Measurements from ENCODE around the gene ZNF516.

Gene ZNF516

GRCh38 chr18:76524900-76525698 is 30.1 kb upstream of the ZNF516 start:
- FAIRE-seq (no peak), DNase-seq (ENCODE audit: insufficient read length) (no peak)
- no peak for TF ChIP-seq POLR2AphosphoS5 (IDR thresholded peaks at IDR 0.05; ENCODE audit: low read depth, low read length)
- no peak for TF ChIP-seq TAF1 (IDR thresholded peaks at IDR 0.05; ENCODE audit: borderline replicate concordance, low read depth, low read length)
- TF ChIP-seq POLR2A (IDR thresholded peaks at IDR 0.05; ENCODE audit: low read depth, low read length), result no peak

- TF ChIP-seq POLR2AphosphoS5 (IDR thresholded peaks at IDR 0.05; ENCODE audit: low read depth, low read length) (no peak), POLR2A (IDR thresholded peaks at IDR 0.05; ENCODE audit: low read depth, low read length) (no peak), TAF1 (IDR thresholded peaks at IDR 0.05; ENCODE audit: borderline replicate concordance, low read depth, low read length) (no peak)
- DNase-seq (ENCODE audit: insufficient read length), result no peak
- FAIRE-seq, result no peak
Observed at GRCh38 chr18:76524477-76524876, 29.4 kb upstream of the ZNF516 start.

- no peak for FAIRE-seq
Observed at GRCh38 chr18:76522551-76522950, 27.5 kb upstream of the ZNF516 start.

GRCh38 chr18:76522122-76522503 is 27.1 kb upstream of the ZNF516 start:
- TF ChIP-seq TAF1 (IDR thresholded peaks at IDR 0.05; ENCODE audit: borderline replicate concordance, low read depth, low read length) (no peak), POLR2A (IDR thresholded peaks at IDR 0.05; ENCODE audit: low read depth, low read length) (no peak), POLR2AphosphoS5 (IDR thresholded peaks at IDR 0.05; ENCODE audit: low read depth, low read length) (no peak)
- DNase-seq (ENCODE audit: insufficient read length) (no peak), FAIRE-seq (no peak)

More at GRCh38 chr18:76522551-76522950, 27.5 kb upstream of the ZNF516 start:
- TF ChIP-seq POLR2A (IDR thresholded peaks at IDR 0.05; ENCODE audit: low read depth, low read length) (no peak), POLR2AphosphoS5 (IDR thresholded peaks at IDR 0.05; ENCODE audit: low read depth, low read length) (no peak), TAF1 (IDR thresholded peaks at IDR 0.05; ENCODE audit: borderline replicate concordance, low read depth, low read length) (no peak)
- DNase-seq (ENCODE audit: insufficient read length), result no peak

GRCh38 chr18:76521417-76522121 is 26.5 kb upstream of the ZNF516 start:
- no peak for TF ChIP-seq POLR2AphosphoS5 (IDR thresholded peaks at IDR 0.05; ENCODE audit: low read depth, low read length)
- no peak for TF ChIP-seq POLR2A (IDR thresholded peaks at IDR 0.05; ENCODE audit: low read depth, low read length)
- no peak for TF ChIP-seq TAF1 (IDR thresholded peaks at IDR 0.05; ENCODE audit: borderline replicate concordance, low read depth, low read length)
- DNase-seq (ENCODE audit: insufficient read length), result no peak

GRCh38 chr18:76518860-76519538 is 24.0 kb upstream of the ZNF516 start:
- TF ChIP-seq POLR2AphosphoS5 (IDR thresholded peaks at IDR 0.05; ENCODE audit: low read depth, low read length) (no peak), TAF1 (IDR thresholded peaks at IDR 0.05; ENCODE audit: borderline replicate concordance, low read depth, low read length) (no peak), POLR2A (IDR thresholded peaks at IDR 0.05; ENCODE audit: low read depth, low read length) (no peak)

More at GRCh38 chr18:76521417-76522121, 26.5 kb upstream of the ZNF516 start:
- FAIRE-seq, result no peak

DNA sequence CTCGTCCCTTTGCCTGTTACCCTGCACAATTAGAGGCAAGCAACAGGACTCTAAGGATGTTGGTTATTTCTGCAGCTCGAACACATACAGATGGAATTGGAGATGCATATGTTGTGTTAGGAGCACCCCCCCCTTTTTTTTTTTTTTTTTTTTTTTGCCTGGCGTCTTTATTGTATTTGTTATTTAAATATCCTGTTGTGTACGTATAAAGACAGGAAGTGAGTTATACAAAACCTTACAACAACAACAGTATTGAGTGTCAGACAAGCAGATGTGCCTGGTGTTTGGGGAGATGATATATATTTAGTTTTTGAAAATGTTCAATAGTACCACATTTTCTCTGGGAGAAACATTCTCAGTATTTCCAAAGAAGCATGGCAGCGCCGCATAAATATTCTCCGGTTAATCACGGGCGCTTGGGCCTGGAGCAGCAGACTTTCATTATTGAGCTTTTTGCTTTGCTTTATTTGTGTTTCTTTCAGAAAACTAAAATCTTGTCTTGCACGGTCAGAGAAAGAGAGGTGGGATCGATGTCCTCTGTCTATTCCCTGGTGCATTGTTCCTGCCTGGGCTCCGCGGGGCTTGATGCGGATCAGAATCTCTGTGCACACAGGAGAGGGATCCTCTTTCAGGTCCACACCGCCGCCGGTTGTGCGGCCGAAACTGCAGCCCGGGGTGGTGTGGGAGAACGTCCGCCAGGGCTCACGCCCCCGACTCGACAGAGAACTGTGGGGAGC is 23.2 kb upstream of the ZNF516 start:
- TF ChIP-seq POLR2AphosphoS5 (IDR thresholded peaks at IDR 0.05; ENCODE audit: low read depth, low read length) (no peak), TAF1 (IDR thresholded peaks at IDR 0.05; ENCODE audit: borderline replicate concordance, low read depth, low read length) (no peak), POLR2A (IDR thresholded peaks at IDR 0.05; ENCODE audit: low read depth, low read length) (no peak)
- DNase-seq (ENCODE audit: insufficient read length) (no peak), FAIRE-seq (no peak)

More at GRCh38 chr18:76518860-76519538, 24.0 kb upstream of the ZNF516 start:
- DNase-seq (ENCODE audit: insufficient read length) (no peak), FAIRE-seq (no peak)

- DNase-seq (ENCODE audit: insufficient read length) (no peak), FAIRE-seq (no peak)
- no peak for TF ChIP-seq POLR2AphosphoS5 (IDR thresholded peaks at IDR 0.05; ENCODE audit: low read depth, low read length)
- TF ChIP-seq POLR2A (IDR thresholded peaks at IDR 0.05; ENCODE audit: low read depth, low read length), result no peak
- TF ChIP-seq TAF1 (IDR thresholded peaks at IDR 0.05; ENCODE audit: borderline replicate concordance, low read depth, low read length), result no peak
Observed at GRCh38 chr18:76515576-76515975, 20.5 kb upstream of the ZNF516 start.

GRCh38 chr18:76514573-76514972 is 19.5 kb upstream of the ZNF516 start:
- FAIRE-seq, result no peak
- no peak for TF ChIP-seq TAF1 (IDR thresholded peaks at IDR 0.05; ENCODE audit: borderline replicate concordance, low read depth, low read length)
- DNase-seq (ENCODE audit: insufficient read length), result no peak

DNA sequence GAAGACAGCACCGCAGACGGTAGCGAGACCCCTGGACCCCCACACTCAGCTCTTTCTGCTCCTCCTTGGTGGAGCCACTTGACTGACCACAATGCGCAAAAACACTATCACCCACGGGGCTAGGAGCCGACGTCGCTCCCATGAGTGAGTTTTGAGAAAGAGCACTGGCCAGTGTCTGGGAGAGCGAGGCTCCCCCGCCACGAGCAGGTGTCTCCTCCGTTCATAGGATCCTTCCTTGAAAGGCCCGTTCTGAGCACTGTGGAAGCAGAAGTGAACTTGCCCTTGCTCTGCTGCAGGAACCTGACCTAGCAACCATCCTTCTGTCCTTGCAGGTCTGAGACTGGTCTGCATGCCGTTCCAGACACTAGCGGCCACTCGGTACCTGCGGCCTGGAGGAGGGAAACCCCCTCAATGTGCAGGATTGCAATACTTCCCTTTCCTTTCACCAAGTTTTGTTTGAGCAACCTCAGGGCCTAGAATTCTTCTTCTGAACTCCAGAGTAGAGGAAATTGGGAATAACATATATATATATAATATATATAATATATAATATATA is 12.9 kb upstream of the ZNF516 start:
- no peak for FAIRE-seq
- no peak for DNase-seq (ENCODE audit: insufficient read length)
- TF ChIP-seq POLR2A (IDR thresholded peaks at IDR 0.05; ENCODE audit: low read depth, low read length), result no peak
- TF ChIP-seq TAF1 (IDR thresholded peaks at IDR 0.05; ENCODE audit: borderline replicate concordance, low read depth, low read length), result no peak
- TF ChIP-seq POLR2AphosphoS5 (IDR thresholded peaks at IDR 0.05; ENCODE audit: low read depth, low read length), result no peak

Measured in GM12892 (cell line).